ENCODE measurements around the gene GPR146.

The GPR146 gene

DNA sequence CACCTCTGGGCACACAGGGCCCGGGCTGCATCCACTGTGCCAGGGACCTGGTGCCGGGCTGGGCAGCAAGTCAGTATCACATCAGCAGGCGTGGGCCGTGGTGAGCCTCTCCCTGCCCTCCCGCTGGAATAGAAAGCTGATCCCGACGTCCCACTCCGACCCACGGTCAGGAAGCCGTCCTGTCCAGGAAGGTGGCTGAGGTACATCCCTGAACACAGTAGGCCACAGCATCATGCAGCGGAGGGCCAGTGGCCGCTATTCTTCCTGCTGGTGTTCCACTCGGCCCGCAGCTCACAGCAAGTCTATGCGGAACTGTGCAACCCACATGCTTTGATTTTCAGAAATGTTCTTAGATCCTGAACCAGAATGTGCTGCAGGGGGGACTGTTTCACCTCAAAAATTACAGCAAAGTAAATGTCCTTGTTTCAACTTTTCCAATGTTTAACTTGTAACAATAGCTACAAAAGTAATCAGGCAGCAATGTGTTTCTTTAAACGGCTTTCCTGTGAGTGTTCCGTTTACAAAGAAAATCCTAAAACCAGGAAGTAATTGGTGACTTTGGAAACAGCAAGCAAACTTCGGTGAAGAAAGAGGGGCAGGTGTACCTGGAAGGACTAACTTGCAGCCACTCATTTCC lies 676 bp upstream of the GPR146 start:
- no peak for DNase-seq (ENCODE audit: low read depth, low spot score)

DNA sequence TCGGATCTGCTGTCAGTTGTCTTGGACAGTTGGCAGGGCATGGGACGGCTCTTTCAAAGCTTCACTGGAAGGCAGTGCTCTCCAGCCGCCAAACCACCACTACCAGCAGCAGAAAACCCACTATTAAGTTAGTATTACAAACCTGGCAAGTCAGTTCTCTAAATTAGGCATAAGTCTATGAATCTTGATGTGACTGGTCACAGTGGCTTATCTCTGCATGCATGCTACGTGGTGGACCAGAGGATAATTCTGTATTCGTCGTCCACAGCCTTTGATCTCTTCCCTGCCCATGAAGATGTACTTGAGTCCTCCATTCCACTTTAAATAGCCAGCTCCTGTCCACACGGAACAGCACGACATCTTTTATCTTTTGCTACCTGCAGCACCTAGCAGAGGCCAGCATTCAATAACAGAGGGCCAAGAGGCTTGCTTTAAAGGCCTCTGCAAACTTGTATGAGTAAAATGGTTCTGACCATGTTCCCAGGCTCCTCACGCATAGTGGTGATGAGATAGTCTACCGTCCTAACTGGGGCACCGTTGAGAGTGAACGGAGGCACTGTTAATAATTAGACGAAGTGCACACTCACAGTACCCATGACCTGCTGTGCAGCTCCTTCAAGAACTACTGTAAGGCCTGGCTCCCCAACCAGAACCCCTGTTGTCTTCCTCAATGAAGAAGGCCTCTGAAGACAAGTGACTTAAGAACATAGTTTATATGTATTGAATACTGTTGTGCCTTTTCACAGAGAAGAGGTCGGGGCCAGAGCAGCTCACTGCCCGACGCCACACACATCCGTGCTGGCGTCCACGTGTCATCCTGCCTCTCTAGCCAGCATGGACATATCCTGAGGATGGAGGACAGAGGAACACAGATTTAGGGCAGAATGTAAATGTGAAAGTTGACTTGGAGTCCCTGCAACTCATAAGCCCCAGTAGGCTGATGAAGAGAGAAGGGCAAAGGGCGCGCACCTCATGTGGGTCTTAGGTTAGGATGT lies 1.0 kb downstream of the GPR146 start:
- DNase-seq (ENCODE audit: low read depth, low spot score) = no peak

DNA sequence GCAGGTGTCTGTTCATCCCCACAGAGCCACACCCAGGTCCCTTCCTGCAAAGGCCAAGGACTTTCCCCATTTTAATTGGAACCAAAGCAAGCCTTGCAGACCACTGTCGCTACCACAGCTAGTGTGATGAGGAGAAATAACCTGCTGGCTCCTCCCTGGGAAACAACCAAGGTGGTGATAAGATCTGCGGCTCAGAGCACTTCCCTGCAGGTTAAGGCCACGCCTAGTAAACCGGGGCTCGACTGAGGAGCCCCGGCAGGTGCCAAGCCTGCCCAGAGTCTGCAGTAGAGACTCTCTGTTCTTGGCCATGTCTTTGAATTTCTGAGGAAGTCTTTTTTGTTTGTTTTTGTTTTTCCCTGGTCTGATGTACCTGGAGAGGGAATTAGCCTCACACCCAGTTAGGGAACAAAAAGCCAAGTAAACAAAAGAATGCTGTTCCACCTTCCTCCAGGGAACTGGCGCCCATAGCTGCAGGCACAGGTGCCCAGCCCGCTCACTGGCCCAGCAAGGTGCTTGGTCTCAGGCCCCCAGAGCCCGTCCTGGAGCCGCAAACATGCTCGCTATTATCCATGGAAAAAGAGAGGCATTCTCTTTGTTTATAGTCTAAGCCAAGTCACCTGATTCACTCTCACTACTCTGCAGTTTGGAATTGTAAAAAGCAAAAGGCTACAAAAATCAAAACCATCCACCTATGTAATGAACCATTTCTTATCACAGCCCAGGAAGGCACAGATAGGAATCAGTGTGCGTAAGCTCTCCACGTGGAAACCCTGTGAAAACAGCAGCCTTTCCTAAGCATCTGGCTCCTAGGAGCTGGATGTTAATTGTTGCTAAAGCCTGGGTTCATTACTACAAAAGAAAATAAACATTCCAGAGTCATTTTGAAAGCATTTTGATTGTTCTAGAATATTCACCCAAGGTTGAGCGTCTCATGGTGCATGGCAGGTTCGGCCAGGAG lies 2.7 kb downstream of the GPR146 start:
- no peak for DNase-seq (ENCODE audit: low read depth, low spot score)

DNA sequence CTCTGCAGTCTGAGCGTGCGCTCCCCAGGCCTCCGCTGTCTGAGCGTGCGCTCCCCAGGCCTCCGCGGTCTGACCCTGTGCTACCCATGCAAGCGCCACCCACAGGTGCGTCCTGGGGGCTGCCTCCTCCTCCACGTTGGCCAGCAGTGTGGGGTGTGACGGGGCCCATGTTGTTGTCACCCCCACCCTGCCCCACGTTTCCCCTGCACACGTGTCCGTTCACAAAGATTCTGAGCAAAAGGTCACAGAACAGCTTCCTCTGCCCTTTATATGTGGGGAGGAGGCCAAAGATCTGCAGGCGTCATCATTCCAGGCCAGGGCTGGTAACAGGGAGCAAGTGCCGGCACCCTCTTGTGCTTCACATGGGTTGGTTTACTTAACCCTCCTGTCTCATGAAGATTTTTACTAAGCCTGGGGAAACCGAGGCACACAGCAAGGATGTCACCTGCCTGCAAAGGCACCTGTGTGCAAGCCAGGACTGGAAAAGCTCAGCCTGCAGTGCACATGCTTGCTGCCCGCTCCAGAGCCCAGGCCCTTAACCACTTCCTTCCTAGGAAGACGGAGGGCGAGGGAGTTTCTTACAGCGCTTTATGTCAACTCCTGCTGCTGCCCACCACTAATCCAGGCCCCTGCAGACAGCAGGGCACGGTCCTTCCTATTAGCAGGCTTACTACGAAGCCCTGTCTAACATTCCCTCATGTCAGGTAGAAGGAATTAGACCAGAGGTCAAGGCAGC lies 4.8 kb downstream of the GPR146 start:
- no peak for DNase-seq (ENCODE audit: low read depth, low spot score)

DNA sequence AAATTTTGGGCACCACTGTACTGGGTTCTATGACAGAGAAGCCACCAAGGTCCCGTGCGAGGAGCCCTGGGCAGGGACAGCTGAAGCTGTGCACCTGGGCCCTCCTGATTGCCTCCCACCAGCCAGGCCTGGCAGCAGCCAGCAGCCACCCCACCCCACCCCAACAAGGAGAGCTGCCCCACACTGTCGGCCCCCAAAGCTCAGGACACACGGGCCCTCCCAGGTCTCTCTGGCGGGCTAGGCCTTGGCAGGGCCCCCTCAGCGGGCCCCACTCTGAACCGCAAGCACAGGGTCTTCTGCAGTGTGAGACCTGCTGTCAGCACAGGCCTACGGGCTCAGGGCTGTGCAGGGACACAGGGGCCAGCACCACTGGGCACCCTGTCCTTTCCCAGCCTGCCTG lies 5.5 kb downstream of the GPR146 start:
- no peak for DNase-seq (ENCODE audit: low read depth, low spot score)

DNA sequence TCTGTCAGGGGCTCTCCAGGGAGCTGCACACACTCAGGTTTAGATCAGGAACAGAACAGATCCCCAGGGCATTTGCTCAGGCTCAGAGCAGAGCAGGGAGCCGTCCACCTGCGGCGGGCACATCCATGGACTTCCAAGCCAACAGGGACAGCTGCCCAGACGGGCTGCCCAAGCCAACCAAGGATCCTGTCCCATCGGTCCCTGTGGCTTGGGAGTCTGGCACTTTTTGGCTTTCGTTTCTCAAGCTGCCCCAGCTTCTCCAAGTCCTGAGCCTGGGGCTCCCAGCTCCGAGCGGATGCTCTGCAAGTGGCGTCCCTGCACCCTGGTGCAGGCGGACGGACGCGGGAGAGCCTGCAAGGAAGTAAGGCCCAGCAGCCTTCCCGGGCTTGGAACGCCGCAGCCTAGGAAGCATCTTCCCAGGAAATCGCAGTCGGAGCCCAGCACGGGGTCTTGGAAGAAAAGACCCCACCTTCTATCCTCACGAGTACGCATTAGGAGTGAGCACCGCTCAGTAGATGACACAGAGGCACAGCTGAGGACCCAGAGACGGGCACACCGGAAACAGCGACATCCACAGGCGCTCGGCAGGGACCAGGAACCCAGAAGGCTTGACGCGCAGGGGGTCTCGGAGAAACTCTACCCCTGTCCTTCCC lies 6.0 kb downstream of the GPR146 start:
- DNase-seq (ENCODE audit: low read depth, low spot score) = no peak

DNA sequence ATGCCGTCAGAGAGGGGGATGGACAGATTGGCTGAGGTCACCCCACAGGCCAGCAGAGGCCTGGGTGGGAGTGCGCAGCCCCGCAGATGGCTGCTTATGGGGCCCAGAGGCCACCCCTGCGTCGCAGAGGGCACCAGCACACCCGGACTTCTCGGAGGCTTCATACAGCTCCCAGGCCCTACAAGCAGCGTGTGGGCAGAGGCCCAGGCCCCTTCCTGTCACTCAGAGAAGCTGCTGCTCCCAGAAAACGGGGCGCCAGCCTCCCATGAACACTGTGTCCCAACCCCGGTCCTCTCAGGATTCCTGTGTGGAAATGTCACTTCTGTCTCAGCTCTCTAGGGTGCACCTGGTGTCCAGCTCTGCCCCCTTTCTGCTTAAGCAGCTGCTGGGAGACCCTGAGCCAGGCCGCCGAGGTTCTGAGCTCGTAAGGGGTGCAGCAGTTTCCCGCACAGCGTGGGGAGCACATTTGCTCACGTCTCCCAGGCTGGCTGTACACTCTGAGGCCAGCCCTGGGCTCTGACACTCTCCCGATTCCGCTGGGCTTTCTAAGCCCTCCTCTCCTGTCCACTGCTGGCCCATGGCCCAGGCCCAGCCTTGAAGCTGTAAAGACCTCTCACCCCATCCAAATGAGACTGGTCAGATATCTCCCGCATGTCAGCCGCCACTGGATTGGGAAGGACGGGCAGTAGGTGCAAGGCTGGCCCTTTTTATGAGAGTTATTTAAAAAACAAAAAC lies 6.8 kb downstream of the GPR146 start:
- no peak for DNase-seq (ENCODE audit: low read depth, low spot score)

DNA sequence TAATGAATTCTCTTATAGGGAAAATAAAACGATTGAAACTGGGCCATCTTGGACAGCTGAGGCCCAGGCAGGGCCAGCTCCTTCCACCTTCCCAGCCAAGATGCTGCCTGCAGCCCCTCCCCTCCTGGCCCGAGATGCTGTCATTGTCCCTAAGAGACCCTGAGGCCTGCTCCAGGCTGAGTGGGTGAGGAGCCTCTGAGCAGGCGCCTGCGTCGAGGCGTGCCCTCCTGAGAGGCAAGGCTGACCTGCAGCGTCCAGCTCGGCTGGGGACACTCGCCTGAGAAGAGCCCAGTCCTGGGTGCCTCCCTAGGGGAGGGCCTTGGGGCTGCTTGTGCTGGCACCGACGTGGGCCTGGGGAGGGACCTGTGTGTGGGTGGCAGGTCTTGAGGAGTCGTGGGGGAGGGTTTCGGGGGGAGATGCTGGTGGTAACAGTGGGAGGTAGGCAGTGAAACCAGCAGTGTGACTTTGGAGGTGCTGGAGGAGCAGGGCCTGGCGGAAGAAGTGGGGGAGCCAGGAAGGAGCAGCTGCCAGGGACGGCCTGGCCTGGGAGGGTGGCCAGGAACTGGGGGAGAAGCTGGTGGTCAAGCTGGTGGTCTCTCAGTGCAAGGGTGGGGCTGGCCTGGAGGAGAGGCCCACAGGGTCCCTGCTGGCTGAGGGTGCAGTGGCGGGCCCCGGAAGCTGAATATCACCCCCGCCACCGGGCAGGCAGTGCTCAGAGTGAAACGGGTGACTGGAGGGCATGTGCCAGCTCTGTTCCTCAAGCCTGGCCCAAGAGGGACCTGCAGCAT lies 7.9 kb downstream of the GPR146 start:
- no peak for DNase-seq (ENCODE audit: low read depth, low spot score)

DNA sequence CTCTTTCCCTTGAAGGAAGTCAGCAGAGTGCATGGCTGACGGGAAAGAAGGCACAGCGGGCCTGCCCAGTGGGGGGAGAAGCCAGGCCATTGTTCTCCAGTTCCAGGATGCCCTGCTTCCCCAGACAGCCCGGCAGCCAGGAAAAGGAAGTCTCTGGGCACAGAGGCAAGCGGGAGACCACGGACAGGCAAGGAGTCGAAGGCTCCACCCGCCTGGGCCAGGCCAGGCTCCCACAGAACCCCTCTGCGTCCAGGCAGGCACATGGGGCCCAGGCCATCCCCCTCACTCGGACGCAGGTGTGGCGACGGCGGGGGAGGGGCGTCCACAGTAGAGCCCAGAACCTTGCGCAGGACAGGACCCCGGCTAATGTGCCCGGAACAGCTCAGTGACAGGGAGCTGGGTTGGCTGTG lies 8.7 kb downstream of the GPR146 start:
- DNase-seq (ENCODE audit: low read depth, low spot score) = no peak

DNA sequence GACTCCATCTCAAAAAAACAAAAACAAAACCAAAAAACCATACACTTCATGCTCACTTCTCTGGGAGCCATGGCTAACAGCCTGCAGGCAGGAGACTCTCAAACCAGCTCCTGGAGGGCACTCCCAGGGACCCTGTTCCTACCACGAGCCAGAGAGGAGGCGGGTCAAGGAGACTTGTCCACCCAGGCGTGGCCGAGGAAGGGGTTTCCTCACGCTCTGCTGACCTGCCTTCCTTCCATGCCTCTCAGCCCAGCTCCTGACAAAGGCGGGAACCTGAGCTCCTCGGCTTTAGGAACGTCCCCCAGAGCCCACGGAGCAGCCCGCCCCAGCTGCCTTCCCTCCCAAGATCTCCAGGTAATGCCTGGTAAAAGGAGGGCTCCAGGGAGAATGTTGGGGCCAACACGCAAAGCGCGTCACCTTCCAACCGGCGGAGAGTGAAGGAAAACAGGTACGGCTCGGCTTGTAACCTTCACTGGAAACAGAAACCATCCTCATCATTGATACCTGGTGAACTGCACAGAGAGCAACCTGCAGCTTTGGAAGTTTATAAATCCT lies 9.5 kb downstream of the GPR146 start:
- no peak for DNase-seq (ENCODE audit: low read depth, low spot score)

DNA sequence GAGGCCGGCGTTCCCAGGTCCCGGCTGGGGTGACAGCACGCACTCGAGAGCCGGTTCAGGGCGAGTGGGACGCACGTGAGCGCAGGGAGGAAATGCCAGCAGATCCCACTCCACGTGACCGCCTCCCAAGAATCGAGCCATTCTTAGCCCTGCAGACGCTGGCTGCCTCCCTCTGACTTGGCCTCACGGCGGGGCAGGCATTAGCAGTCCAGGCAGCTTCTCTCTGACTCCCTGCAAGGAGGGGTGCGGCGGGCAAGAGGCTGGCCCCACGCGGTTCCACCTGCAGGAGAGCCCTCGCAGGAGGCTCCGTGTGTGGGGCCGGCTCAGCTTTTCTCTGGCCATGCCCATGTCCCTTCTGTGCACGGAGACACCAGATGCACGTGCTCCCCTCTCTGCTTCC lies 10.1 kb downstream of the GPR146 start:
- no peak for DNase-seq (ENCODE audit: low read depth, low spot score)

DNA sequence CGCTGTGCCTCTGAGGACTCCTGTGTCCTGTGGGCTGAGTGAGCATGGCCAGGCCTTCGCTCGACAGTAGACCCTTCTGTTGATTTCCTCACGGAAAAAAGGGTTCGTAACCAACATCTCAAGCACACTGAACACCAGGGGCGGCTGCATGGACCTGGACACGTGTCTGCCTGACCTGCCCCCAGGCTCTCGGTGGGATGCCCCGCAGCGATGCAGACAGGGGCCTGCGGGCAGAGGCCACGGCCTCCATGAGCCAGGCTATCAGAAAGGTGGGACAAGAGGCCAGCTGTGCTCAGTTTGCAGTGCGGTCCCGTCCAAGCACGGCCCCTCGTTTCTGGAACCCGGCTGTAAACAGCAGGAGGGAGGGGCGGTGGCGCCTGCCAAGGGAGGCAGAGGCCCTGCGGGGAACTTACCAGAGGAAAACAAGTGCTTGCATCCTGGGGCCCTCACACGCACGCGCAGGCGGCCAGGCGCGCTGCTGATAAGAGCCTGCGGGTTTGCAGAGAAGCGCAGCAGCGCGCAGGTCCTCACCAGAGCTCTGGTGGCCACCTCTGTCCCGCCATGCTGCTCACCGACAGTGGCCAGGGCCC lies 10.6 kb downstream of the GPR146 start:
- no peak for DNase-seq (ENCODE audit: low read depth, low spot score)

DNA sequence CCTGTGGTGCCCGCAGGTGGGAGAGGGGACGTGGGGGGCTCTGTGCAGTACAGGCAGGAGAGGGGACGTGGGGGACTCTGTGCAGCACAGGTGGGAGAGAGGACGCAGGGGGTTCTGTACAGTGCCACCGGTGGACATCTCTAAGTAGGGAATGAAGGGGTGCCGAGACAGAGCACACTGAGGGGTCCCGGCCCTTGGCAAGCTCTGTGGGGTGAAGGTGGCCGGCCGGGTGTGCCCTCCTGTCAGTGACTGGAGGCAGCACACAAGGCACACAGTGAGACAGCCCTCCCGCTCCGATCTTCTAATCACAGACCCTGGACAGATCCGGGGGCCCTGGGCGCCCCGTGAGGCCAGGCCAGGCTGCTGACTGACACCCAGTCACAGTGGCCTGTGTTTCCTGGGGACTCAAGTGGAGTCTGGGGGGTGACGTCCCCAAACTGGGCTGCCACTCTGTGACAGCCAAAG lies 11.2 kb downstream of the GPR146 start:
- no peak for DNase-seq (ENCODE audit: low read depth, low spot score)

DNA sequence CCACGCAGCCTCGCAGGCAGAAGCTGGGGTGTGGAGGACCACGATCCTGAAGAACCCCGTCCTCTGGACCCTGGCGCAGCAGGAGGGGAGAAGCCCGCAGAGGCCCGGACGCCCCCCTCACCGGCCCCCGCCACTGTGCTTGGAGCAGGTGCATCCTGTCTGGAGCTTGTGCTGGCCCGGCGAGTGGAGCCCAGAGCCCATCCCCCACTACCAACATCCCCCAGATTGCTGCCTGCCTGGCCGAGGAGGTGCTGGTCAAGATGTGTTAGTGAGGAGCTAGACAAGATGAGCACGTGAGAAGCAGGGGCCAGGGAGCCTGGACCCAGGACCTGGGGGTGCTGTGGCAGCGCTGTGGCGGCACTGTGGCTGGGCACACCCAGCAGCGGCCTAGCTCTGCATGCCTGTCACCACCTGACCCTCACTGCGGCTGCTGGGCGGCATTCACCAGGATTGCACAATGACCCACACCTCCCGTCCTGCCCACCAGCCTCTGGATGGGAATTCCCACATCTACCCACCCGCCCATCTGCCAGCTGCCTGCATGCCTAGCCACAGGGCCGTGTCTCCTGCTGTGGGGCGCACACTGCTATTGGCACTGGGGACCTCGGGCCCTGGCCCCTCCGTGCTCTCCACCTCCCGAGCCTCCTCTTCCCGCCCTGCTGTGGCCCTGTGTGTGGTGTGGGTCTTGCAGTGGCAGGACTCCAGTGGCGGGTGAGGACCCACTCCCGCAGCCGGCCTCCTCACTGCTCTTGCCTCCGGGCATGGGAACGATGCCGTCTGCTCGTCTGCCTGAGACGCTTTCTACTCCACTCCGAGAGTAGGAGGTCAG lies 11.8 kb downstream of the GPR146 start:
- DNase-seq (ENCODE audit: low read depth, low spot score) = no peak

DNA sequence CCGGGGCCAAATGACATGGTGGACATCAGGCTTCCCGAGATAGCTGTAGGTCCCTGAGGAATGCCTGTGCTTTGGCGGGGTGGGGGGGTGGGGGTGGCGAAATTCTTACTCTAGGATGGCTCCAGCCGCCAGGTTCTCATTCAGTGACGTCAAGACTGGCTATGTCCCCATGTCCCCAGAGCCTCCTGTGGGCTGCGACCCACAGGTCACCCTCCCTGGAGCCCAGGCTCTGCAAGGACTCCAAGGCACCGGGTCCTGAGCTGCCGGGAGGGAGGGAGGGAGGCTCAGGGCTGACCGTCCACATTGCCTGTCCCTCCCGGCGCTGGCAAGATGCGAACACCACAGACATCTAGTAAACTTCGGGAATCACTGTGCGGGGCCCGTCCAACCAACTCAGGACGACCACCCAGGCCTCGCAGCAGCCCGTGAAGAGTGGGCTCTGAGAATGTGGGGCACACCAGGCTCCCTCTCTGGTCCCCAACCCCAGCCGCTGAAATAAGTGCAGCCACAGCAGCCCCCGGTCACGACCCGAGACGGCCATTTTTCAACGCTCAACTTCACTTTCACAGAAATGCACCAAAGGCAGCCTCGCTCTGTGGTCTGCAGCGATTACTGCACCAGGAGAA lies 12.6 kb downstream of the GPR146 start:
- no peak for DNase-seq (ENCODE audit: low read depth, low spot score)

DNA sequence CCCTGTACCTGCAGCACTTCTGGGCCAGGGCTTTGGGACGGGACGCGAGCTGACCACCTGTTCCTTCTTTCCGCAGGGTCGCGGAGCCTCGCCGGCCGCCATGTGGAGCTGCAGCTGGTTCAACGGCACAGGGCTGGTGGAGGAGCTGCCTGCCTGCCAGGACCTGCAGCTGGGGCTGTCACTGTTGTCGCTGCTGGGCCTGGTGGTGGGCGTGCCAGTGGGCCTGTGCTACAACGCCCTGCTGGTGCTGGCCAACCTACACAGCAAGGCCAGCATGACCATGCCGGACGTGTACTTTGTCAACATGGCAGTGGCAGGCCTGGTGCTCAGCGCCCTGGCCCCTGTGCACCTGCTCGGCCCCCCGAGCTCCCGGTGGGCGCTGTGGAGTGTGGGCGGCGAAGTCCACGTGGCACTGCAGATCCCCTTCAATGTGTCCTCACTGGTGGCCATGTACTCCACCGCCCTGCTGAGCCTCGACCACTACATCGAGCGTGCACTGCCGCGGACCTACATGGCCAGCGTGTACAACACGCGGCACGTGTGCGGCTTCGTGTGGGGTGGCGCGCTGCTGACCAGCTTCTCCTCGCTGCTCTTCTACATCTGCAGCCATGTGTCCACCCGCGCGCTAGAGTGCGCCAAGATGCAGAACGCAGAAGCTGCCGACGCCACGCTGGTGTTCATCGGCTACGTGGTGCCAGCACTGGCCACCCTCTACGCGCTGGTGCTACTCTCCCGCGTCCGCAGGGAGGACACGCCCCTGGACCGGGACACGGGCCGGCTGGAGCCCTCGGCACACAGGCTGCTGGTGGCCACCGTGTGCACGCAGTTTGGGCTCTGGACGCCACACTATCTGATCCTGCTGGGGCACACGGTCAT lies 13.3 kb downstream of the GPR146 start:
- no peak for DNase-seq (ENCODE audit: low read depth, low spot score)

Data from brain pericyte (primary cell).